CD4-positive, alpha-beta T cell (primary cell): ENCODE measurements around the gene DCBLD2. TPM values are rescaled to one million over a fixed set of nuclear protein-coding genes. Genes with fewer than 3 reads are reported as not detected.
"Not testable (repeated sequence)": the region's sequence is repeated elsewhere in the genome, so short reads cannot be mapped to it uniquely, and the experiment has no call there.

Source experiments
- ATAC-seq: fragments of 200-7000 bp; cut with Tn5 transposase; one replicate; pipeline ENCODE4 v1.10.0; 2022; ENCODE audit warnings: mild to moderate bottlenecking; ENCODE audit not compliant: poor library complexity
- CTCF ChIA-PET: fragments of 350-600 bp; sonication (Branson Sonifier 250); formaldehyde crosslinking; loops from one replicate; lab custom pipeline; 2021; ENCODE audit warnings: antibody characterized with exemption, inconsistent platforms; lab: Charles Lee
- POLR2A ChIA-PET: fragments of 350-600 bp; sonication (Branson Sonifier 250); formaldehyde crosslinking; loops from one replicate; lab custom pipeline; 2021; ENCODE audit warnings: antibody characterized with exemption, inconsistent platforms; lab: Charles Lee
- DNase-seq, 14 experiments: peaks; one replicate each; pipeline ENCODE4 v3.0.0-alpha.2; 2013 to 2020; ENCODE audit warnings: mixed read lengths in 2 of 14
- H3K27ac ChIP-seq, 2 donors: one replicate each; pipeline versions ENCODE4 v1.5.1 to v1.7.0; 2013; ENCODE audit warnings: low read length in 2 of 2, low read depth in 1 of 2, mild to moderate bottlenecking in 1 of 2
- H3K27me3 ChIP-seq, 2 experiments: 1 replicate in 1 of 2; 2 replicates in 1 of 2; pipeline versions ENCODE4 v1.6.1 to v1.7.0; 2013; ENCODE audit warnings: low read length in 2 of 2, control low read depth in 1 of 2, mild to moderate bottlenecking in 1 of 2, moderate library complexity in 1 of 2; ENCODE audit not compliant: insufficient read depth in 2 of 2, control insufficient read depth in 1 of 2
- H3K36me3 ChIP-seq: one replicate; pipeline ENCODE4 v1.6.1; 2013; ENCODE audit warnings: low read length, control low read depth; ENCODE audit not compliant: insufficient read depth
- H3K4me1 ChIP-seq: one replicate; pipeline ENCODE4 v1.6.1; 2013; ENCODE audit warnings: low read length, control low read depth; ENCODE audit not compliant: insufficient read depth
- H3K4me3 ChIP-seq: one replicate; pipeline ENCODE4 v1.5.1; 2013; ENCODE audit warnings: mild to moderate bottlenecking, low read length, moderate library complexity
- H3K9me3 ChIP-seq, 2 experiments: 1 replicate in 1 of 2; 2 replicates in 1 of 2; pipeline versions ENCODE4 v1.6.1 to v1.7.0; 2013; ENCODE audit warnings: low read length in 2 of 2, mild to moderate bottlenecking in 2 of 2, control low read depth in 1 of 2, moderate library complexity in 1 of 2; ENCODE audit not compliant: control insufficient read depth in 1 of 2, insufficient read depth in 1 of 2
- H3K27ac Mint-ChIP-seq: one replicate; pipeline ENCODE4 v1.8.0; 2020; ENCODE audit warnings: mixed read lengths
- H3K27me3 Mint-ChIP-seq: one replicate; pipeline ENCODE4 v1.8.0; 2021; ENCODE audit warnings: mixed read lengths
- H3K36me3 Mint-ChIP-seq: one replicate; pipeline ENCODE4 v1.8.0; 2021; ENCODE audit warnings: low read depth, mixed read lengths
- H3K4me1 Mint-ChIP-seq: one replicate; pipeline ENCODE4 v1.8.0; 2021; ENCODE audit warnings: low read depth, mixed read lengths
- H3K4me3 Mint-ChIP-seq: one replicate; pipeline ENCODE4 v1.8.0; 2020; ENCODE audit warnings: mild to moderate bottlenecking, mixed read lengths
- H3K9me3 Mint-ChIP-seq: one replicate; pipeline ENCODE4 v1.8.0; 2020; ENCODE audit warnings: mixed read lengths
- CTCF ChIP-seq: fragments of 200-600 bp; IDR thresholded peaks from one replicate; pipeline ENCODE4 v1.8.0; 2022; ENCODE audit warnings: antibody characterized with exemption, mild to moderate bottlenecking
- intact Hi-C, 2 experiments: fragments of 100-400 bp; cut with DNase I in 1 of 2; cut with micrococcal nuclease in 1 of 2; formaldehyde crosslinking; loops; one replicate each; pipeline versions ENCODE4 v1.15.1 to v1.9.0; 2023 to 2025; cut with DNase I, micrococcal nuclease
- total RNA-seq, 174 experiments: library from RNA in 2 of 174; stranded (reverse) in 2 of 174; gene quantifications; one replicate each; pipeline ENCODE4 v1.2.3 and lab custom pipeline; 2021 to 2026

DCBLD2 gene
- total RNA-seq, 2 experiments from 2014 or later, result 2.2 to 2.5 TPM

DNA sequence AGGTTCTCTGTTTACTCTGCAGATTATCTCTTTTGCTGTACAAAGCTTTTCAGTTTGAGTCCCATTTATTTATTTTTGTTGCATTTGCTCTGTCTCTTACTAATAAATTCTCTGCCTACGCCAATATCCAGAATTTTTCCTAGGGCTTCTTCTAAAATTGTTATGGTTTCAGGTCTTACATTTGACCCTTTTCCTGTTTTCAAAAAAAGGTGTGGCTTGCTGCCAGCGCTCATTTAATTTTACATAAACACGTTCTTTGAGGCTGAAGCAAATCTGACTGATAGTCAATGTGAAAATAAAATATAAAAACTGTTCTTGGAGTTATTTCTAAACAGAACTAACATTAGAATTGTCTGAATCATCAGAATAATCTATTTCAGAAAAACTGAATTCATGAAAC lies 32.1 kb downstream of the DCBLD2 start:
- ChIA-PET POLR2A (no interaction called here), CTCF (no interaction called here)
- no peaks in the 10 kb centered on the region for H3K36me3 ChIP-seq
- no peaks in the 10 kb centered on the region for H3K27me3 ChIP-seq
- TF ChIP-seq CTCF, result no peak
- no peak overlapping the region for H3K27ac Mint-ChIP-seq
- ATAC-seq (no peak), DNase-seq (no peak)
- peaks cover 3% of the 10 kb centered on the region for H3K9me3 Mint-ChIP-seq
- no peak overlapping the region for H3K27ac ChIP-seq
- H3K36me3 Mint-ChIP-seq, result peaks cover 10% of the 10 kb centered on the region
- no peaks in the 10 kb centered on the region for H3K4me1 Mint-ChIP-seq
- intact Hi-C loops, result loop anchor here in 1 of 2 experiments (5.0 kb wide), 1 partner anchor 1378 kb away; no protein-coding TSS in a partner anchor
- H3K4me3 Mint-ChIP-seq, result no peak overlapping the region
- H3K9me3 ChIP-seq, result no peaks in the 10 kb centered on the region
- H3K27me3 Mint-ChIP-seq, result no peaks in the 10 kb centered on the region
- H3K4me1 ChIP-seq, result no peaks in the 10 kb centered on the region
- no peak overlapping the region for H3K4me3 ChIP-seq

GRCh38 chr3:98857971-98858370 lies 43.5 kb downstream of the DCBLD2 start:
- CTCF ChIA-PET, H3K4me1 Mint-ChIP-seq, H3K4me3 Mint-ChIP-seq, POLR2A ChIA-PET, intact Hi-C loops, H3K27me3 Mint-ChIP-seq, H3K27ac ChIP-seq, H3K36me3 ChIP-seq, H3K27ac Mint-ChIP-seq, ATAC-seq, H3K9me3 Mint-ChIP-seq, H3K4me1 ChIP-seq, H3K27me3 ChIP-seq, H3K4me3 ChIP-seq: not testable (repeated sequence)
- peaks cover 47% of the 10 kb centered on the region for H3K36me3 Mint-ChIP-seq
- peak in 1 of 14 experiments; percentile 4 for DNase-seq
- peaks cover 0 to 18% of the 10 kb centered on the region in 2 experiments for H3K9me3 ChIP-seq

- H3K27ac ChIP-seq, H3K27me3 Mint-ChIP-seq, H3K27me3 ChIP-seq, ATAC-seq, CTCF ChIA-PET, H3K27ac Mint-ChIP-seq, H3K4me1 ChIP-seq, DNase-seq, H3K4me1 Mint-ChIP-seq, POLR2A ChIA-PET, H3K9me3 Mint-ChIP-seq, intact Hi-C loops, H3K4me3 Mint-ChIP-seq, H3K36me3 ChIP-seq, H3K4me3 ChIP-seq: not testable (repeated sequence)
- peaks cover 0 to 18% of the 10 kb centered on the region in 2 experiments for H3K9me3 ChIP-seq
- H3K36me3 Mint-ChIP-seq, result peaks cover 47% of the 10 kb centered on the region
Observed at GRCh38 chr3:98857258-98857657, 44.2 kb downstream of the DCBLD2 start.

- peaks cover 7% of the 10 kb centered on the region for H3K9me3 Mint-ChIP-seq
- no peaks in the 10 kb centered on the region for H3K27me3 ChIP-seq
- DNase-seq (no peak), ATAC-seq (no peak)
- no peaks in the 10 kb centered on the region for H3K4me1 Mint-ChIP-seq
- TF ChIP-seq CTCF, result no peak
- ChIA-PET CTCF (no interaction called here), POLR2A (no interaction called here)
- H3K4me1 ChIP-seq, result no peaks in the 10 kb centered on the region
- no peaks in the 10 kb centered on the region for H3K27me3 Mint-ChIP-seq
- peaks cover 44% of the 10 kb centered on the region for H3K36me3 Mint-ChIP-seq
- H3K36me3 ChIP-seq, result no peaks in the 10 kb centered on the region
- intact Hi-C loops, result no loop called here
- H3K4me3 Mint-ChIP-seq, result no peak overlapping the region
- no peak overlapping the region for H3K4me3 ChIP-seq
- H3K9me3 ChIP-seq, result peaks cover 0 to 18% of the 10 kb centered on the region in 2 experiments
- no peak overlapping the region for H3K27ac ChIP-seq
- H3K27ac Mint-ChIP-seq, result no peak overlapping the region
Observed at GRCh38 chr3:98856724-98857123, 44.8 kb downstream of the DCBLD2 start.
